ENCODE data around the gene HSFX4. TPM values are rescaled to one million over a fixed set of nuclear protein-coding genes. Genes with fewer than 3 reads are reported as not detected.
"Not testable (repeated sequence)": the region's sequence is repeated elsewhere in the genome, so short reads cannot be mapped to it uniquely, and the experiment has no call there.

Gene HSFX4
- total and polyA plus RNA-seq, 9 of the 15 experiments (the other 6 are each of a cell fraction or from before 2014, with no cell fraction given) = 0.10 to 0.24 (median 0.14) TPM; not detected in 6

DNA sequence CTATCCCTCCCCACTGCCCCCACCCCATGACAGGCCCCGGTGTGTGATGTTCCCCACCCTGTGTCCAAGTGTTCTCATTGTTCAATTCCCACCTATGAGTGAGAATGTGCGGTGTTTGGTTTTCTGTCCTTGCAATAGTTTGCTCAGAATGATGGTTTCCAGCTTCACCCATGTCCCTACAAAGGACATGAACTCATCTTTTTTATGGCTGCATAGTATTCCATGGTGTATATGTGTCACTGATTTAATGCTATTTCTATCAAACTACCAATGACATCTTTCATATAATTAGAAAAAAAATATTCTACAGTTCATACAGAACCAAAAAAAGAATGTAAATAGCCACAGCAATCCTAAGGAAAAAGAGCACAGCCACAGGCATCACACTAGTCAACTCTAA, 38.5 kb upstream of the HSFX4 start:
- H3K27me3 ChIP-seq (ENCODE audit: control insufficient read depth in 2 of 2, insufficient read depth in 2 of 2, low read length in 2 of 2); H3K4me3 ChIP-seq; H4K20me1 ChIP-seq (replicated peaks; ENCODE audit: control insufficient read depth, insufficient read depth, low read length); DNase-seq (ENCODE audit: extremely low read depth in 1 of 4, low spot score in 3 of 4); H3K27ac ChIP-seq (ENCODE audit: extremely low read depth, low read depth, low read length); H3K9ac ChIP-seq (ENCODE audit: insufficient read depth in 1 of 2, low read depth in 2 of 2, low read length in 2 of 2); H3K9me1 ChIP-seq (ENCODE audit: control insufficient read depth, insufficient read depth, low read length); H3K9me3 ChIP-seq (replicated peaks; ENCODE audit: control insufficient read depth, insufficient read depth, low read depth, low read length); BruUV-seq (replicated peaks); POLR2A ChIA-PET; CTCF ChIA-PET (ENCODE audit: low intra/inter-chr PET ratio); intact Hi-C loops (cut with micrococcal nuclease); ATAC-seq; H3K4me1 ChIP-seq (replicated peaks in 1 of 2; ENCODE audit: control insufficient read depth in 2 of 2, insufficient read depth in 2 of 2, low read length in 2 of 2); H3K79me2 ChIP-seq (ENCODE audit: control insufficient read depth, insufficient read depth, low read length); H3K4me2 ChIP-seq (ENCODE audit: insufficient read depth, low read length); H3K36me3 ChIP-seq (ENCODE audit: control insufficient read depth, insufficient read depth, low read length); in situ Hi-C loops (cut with MboI); H2AFZ ChIP-seq (ENCODE audit: low read depth, low read length); FAIRE-seq: not testable (repeated sequence)
- peak; percentile 62 for TF ChIP-seq ZNF146 (CRISPR knock-in tag; IDR thresholded peaks at IDR 0.05; ENCODE audit: unreplicated experiment)
- 50% methylated on average over 1 of the region's 2 CpGs for WGBS (ENCODE audit: insufficient coverage, low coverage, missing lambda C conversion rate)

DNA sequence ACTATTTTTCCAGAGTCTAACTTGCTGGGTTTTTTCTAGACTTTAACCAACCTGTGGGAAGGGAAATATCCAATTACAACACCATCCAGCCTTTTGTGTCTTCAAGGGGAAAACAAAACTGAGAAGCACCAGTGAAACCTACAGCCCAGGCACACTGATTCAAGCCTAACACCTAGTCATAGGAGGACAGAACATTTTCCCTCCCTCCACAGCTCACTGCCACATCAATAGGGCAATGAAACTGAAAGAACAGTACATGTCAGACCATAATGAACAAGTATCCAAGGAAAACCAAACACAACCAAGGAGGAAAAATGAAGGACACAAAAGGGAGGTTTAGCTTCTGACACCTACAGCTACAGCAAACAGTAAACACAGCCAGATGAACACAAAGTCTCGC, 30.8 kb upstream of the HSFX4 start:
- intact Hi-C loops (cut with micrococcal nuclease) (loop anchor here (5.0 kb wide), 1 partner anchor 39 kb away; the partner anchor contains the start of gene EOLA2), in situ Hi-C loops (cut with MboI) (no loop called here)
- no TSS peak for BruUV-seq (replicated peaks)
- ATAC-seq (no peak; the same call in 2 of the 3 replicates), DNase-seq (ENCODE audit: extremely low read depth in 1 of 4, low spot score in 3 of 4) (no peak), FAIRE-seq (no peak)
- Histone ChIP-seq H3K79me2 (ENCODE audit: control insufficient read depth, insufficient read depth, low read length) (no peaks in the 10 kb centered on the region), H3K9me3 (replicated peaks; ENCODE audit: control insufficient read depth, insufficient read depth, low read depth, low read length) (0 out of 2 replicates have a peak, but pooled peaks cover 2% of the 10 kb centered on the region), H3K9ac (ENCODE audit: insufficient read depth in 1 of 2, low read depth in 2 of 2, low read length in 2 of 2) (no peak overlapping the region), H3K4me2 (ENCODE audit: insufficient read depth, low read length) (no peak overlapping the region), H3K27me3 (ENCODE audit: control insufficient read depth in 2 of 2, insufficient read depth in 2 of 2, low read length in 2 of 2) (no peaks in the 10 kb centered on the region), H3K36me3 (ENCODE audit: control insufficient read depth, insufficient read depth, low read length) (no peaks in the 10 kb centered on the region), H3K4me1 (replicated peaks in 1 of 2; ENCODE audit: control insufficient read depth in 2 of 2, insufficient read depth in 2 of 2, low read length in 2 of 2) (peaks cover 0 to 2% of the 10 kb centered on the region in 2 experiments; a peak in 2 of 5 replicates), H2AFZ (ENCODE audit: low read depth, low read length) (0 out of 2 replicates have a peak overlapping the region, but pooled peaks have one; percentile 50), H3K4me3 (no peak overlapping the region), H3K27ac (ENCODE audit: extremely low read depth, low read depth, low read length) (no peak overlapping the region), H4K20me1 (replicated peaks; ENCODE audit: control insufficient read depth, insufficient read depth, low read length) (no peaks in the 10 kb centered on the region), H3K9me1 (ENCODE audit: control insufficient read depth, insufficient read depth, low read length) (no peaks in the 10 kb centered on the region)
- CTCF ChIA-PET (ENCODE audit: low intra/inter-chr PET ratio) = no interaction called here
- POLR2A ChIA-PET = no interaction called here
- WGBS (ENCODE audit: insufficient coverage, low coverage, missing lambda C conversion rate) = 29% methylated on average over 1 of the region's 1 CpG
- TF ChIP-seq, protein P1, sequence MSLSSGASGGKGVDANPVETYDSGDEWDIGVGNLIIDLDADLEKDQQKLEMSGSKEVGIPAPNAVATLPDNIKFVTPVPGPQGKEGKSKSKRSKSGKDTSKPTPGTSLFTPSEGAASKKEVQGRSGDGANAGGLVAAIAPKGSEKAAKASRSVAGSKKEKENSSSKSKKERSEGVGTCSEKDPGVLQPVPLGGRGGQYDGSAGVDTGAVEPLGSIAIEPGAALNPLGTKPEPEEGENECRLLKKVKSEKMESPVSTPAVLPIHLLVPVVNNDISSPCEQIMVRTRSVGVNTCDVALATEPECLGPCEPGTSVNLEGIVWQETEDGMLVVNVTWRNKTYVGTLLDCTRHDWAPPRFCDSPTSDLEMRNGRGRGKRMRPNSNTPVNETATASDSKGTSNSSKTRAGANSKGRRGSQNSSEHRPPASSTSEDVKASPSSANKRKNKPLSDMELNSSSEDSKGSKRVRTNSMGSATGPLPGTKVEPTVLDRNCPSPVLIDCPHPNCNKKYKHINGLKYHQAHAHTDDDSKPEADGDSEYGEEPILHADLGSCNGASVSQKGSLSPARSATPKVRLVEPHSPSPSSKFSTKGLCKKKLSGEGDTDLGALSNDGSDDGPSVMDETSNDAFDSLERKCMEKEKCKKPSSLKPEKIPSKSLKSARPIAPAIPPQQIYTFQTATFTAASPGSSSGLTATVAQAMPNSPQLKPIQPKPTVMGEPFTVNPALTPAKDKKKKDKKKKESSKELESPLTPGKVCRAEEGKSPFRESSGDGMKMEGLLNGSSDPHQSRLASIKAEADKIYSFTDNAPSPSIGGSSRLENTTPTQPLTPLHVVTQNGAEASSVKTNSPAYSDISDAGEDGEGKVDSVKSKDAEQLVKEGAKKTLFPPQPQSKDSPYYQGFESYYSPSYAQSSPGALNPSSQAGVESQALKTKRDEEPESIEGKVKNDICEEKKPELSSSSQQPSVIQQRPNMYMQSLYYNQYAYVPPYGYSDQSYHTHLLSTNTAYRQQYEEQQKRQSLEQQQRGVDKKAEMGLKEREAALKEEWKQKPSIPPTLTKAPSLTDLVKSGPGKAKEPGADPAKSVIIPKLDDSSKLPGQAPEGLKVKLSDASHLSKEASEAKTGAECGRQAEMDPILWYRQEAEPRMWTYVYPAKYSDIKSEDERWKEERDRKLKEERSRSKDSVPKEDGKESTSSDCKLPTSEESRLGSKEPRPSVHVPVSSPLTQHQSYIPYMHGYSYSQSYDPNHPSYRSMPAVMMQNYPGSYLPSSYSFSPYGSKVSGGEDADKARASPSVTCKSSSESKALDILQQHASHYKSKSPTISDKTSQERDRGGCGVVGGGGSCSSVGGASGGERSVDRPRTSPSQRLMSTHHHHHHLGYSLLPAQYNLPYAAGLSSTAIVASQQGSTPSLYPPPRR (CRISPR knock-in tag; IDR thresholded peaks at IDR 0.05; ENCODE audit: borderline replicate concordance) = no peak
- TF ChIP-seq FOXK2 (conservative IDR thresholded peaks at IDR 0.05 in 1 of 2, IDR thresholded peaks at IDR 0.05 in 1 of 2; ENCODE audit: low read depth in 2 of 2) (no peak), MYC (IDR thresholded peaks at IDR 0.05; ENCODE audit: low read depth, low read length) (no peak), MYC (CRISPR knock-in tag; IDR thresholded peaks at IDR 0.05; ENCODE audit: borderline replicate concordance, low read depth) (no peak), HCFC1 (IDR thresholded peaks at IDR 0.05; ENCODE audit: low read depth, low read length) (no peak), SIN3A (IDR thresholded peaks at IDR 0.05; ENCODE audit: borderline replicate concordance in 2 of 2, control insufficient read depth in 1 of 2, low read depth in 2 of 2, low read length in 2 of 2) (no peak), RAD51 (IDR thresholded peaks at IDR 0.05; ENCODE audit: borderline replicate concordance, low read depth) (no peak), ZNF354B (CRISPR knock-in tag; IDR thresholded peaks at IDR 0.05) (no peak)
- TF ChIP-seq, protein P2, sequence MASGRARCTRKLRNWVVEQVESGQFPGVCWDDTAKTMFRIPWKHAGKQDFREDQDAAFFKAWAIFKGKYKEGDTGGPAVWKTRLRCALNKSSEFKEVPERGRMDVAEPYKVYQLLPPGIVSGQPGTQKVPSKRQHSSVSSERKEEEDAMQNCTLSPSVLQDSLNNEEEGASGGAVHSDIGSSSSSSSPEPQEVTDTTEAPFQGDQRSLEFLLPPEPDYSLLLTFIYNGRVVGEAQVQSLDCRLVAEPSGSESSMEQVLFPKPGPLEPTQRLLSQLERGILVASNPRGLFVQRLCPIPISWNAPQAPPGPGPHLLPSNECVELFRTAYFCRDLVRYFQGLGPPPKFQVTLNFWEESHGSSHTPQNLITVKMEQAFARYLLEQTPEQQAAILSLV (tag; IDR thresholded peaks at IDR 0.05) = no peak

Data from K562 (cell line).